Measurements from ENCODE around the gene CCDC63. TPM values are rescaled to one million over a fixed set of nuclear protein-coding genes. Genes with fewer than 3 reads are reported as not detected.

Gene CCDC63
- total RNA-seq, 1 donor: not detected

GRCh38 chr12:110822821-110823415 is 23.9 kb upstream of the CCDC63 start:
- Histone ChIP-seq H3K27me3 (ENCODE audit: insufficient read depth, low read length) (no peaks in the 10 kb centered on the region), H3K4me3 (ENCODE audit: low read length) (no peak overlapping the region), H3K9me3 (ENCODE audit: low read depth, low read length) (no peaks in the 10 kb centered on the region), H3K4me1 (ENCODE audit: insufficient read depth, low read length) (peaks cover 5% of the 10 kb centered on the region)

GRCh38 chr12:110824342-110824741 is 22.4 kb upstream of the CCDC63 start:
- no peaks in the 10 kb centered on the region for H3K27me3 ChIP-seq (ENCODE audit: insufficient read depth, low read length)
- H3K9me3 ChIP-seq (ENCODE audit: low read depth, low read length): no peaks in the 10 kb centered on the region

GRCh38 chr12:110825530-110825929 is 21.3 kb upstream of the CCDC63 start:
- Histone ChIP-seq H3K4me1 (ENCODE audit: insufficient read depth, low read length) (peaks cover 5% of the 10 kb centered on the region), H3K9me3 (ENCODE audit: low read depth, low read length) (no peaks in the 10 kb centered on the region), H3K4me3 (ENCODE audit: low read length) (no peak overlapping the region), H3K27me3 (ENCODE audit: insufficient read depth, low read length) (no peaks in the 10 kb centered on the region)

More at GRCh38 chr12:110824342-110824741, 22.4 kb upstream of the CCDC63 start:
- no peak overlapping the region for H3K4me3 ChIP-seq (ENCODE audit: low read length)
- H3K4me1 ChIP-seq (ENCODE audit: insufficient read depth, low read length): peaks cover 5% of the 10 kb centered on the region

- H3K9me3 ChIP-seq (ENCODE audit: low read depth, low read length): no peaks in the 10 kb centered on the region
- H3K4me3 ChIP-seq (ENCODE audit: low read length): no peak overlapping the region
- peaks cover 5% of the 10 kb centered on the region for H3K4me1 ChIP-seq (ENCODE audit: insufficient read depth, low read length)
- no peaks in the 10 kb centered on the region for H3K27me3 ChIP-seq (ENCODE audit: insufficient read depth, low read length)
These were observed 20.1 kb upstream of the CCDC63 start for GRCh38 chr12:110826592-110827200.

- Histone ChIP-seq H3K4me1 (ENCODE audit: insufficient read depth, low read length) (peaks cover 5% of the 10 kb centered on the region), H3K4me3 (ENCODE audit: low read length) (no peak overlapping the region), H3K9me3 (ENCODE audit: low read depth, low read length) (no peaks in the 10 kb centered on the region), H3K27me3 (ENCODE audit: insufficient read depth, low read length) (no peaks in the 10 kb centered on the region)
These were observed 17.5 kb upstream of the CCDC63 start for GRCh38 chr12:110829308-110829707.

- H3K4me3 ChIP-seq (ENCODE audit: low read length): no peak overlapping the region
- no peaks in the 10 kb centered on the region for H3K4me1 ChIP-seq (ENCODE audit: insufficient read depth, low read length)
- no peaks in the 10 kb centered on the region for H3K9me3 ChIP-seq (ENCODE audit: low read depth, low read length)
- H3K27me3 ChIP-seq (ENCODE audit: insufficient read depth, low read length): no peaks in the 10 kb centered on the region
These were observed 10.5 kb upstream of the CCDC63 start for GRCh38 chr12:110836291-110836690.

- peaks cover 3% of the 10 kb centered on the region for H3K4me1 ChIP-seq (ENCODE audit: insufficient read depth, low read length)
- no peak overlapping the region for H3K4me3 ChIP-seq (ENCODE audit: low read length)
- H3K27me3 ChIP-seq (ENCODE audit: insufficient read depth, low read length): peaks cover 3% of the 10 kb centered on the region
- no peaks in the 10 kb centered on the region for H3K9me3 ChIP-seq (ENCODE audit: low read depth, low read length)
These were observed 5.8 kb upstream of the CCDC63 start for GRCh38 chr12:110841007-110841406.

- Histone ChIP-seq H3K9me3 (ENCODE audit: low read depth, low read length) (no peaks in the 10 kb centered on the region), H3K4me1 (ENCODE audit: insufficient read depth, low read length) (peaks cover 16% of the 10 kb centered on the region), H3K4me3 (ENCODE audit: low read length) (no peak overlapping the region), H3K27me3 (ENCODE audit: insufficient read depth, low read length) (peaks cover 19% of the 10 kb centered on the region)
These were observed 2.7 kb upstream of the CCDC63 start for GRCh38 chr12:110844131-110844530.

GRCh38 chr12:110844551-110845338 is 2.0 kb upstream of the CCDC63 start:
- H3K27me3 ChIP-seq (ENCODE audit: insufficient read depth, low read length): peaks cover 19% of the 10 kb centered on the region
- H3K4me1 ChIP-seq (ENCODE audit: insufficient read depth, low read length): peaks cover 17% of the 10 kb centered on the region
- no peak overlapping the region for H3K4me3 ChIP-seq (ENCODE audit: low read length)
- H3K9me3 ChIP-seq (ENCODE audit: low read depth, low read length): no peaks in the 10 kb centered on the region

- Histone ChIP-seq H3K27me3 (ENCODE audit: insufficient read depth, low read length) (peaks cover 19% of the 10 kb centered on the region), H3K9me3 (ENCODE audit: low read depth, low read length) (no peaks in the 10 kb centered on the region), H3K4me3 (ENCODE audit: low read length) (no peak overlapping the region), H3K4me1 (ENCODE audit: insufficient read depth, low read length) (peaks cover 17% of the 10 kb centered on the region)
These were observed 1.5 kb upstream of the CCDC63 start for GRCh38 chr12:110845339-110845682.

- Histone ChIP-seq H3K27me3 (ENCODE audit: insufficient read depth, low read length) (peaks cover 19% of the 10 kb centered on the region), H3K4me3 (ENCODE audit: low read length) (no peak overlapping the region), H3K4me1 (ENCODE audit: insufficient read depth, low read length) (peaks cover 17% of the 10 kb centered on the region), H3K9me3 (ENCODE audit: low read depth, low read length) (no peaks in the 10 kb centered on the region)
These were observed 1.6 kb downstream of the CCDC63 start for GRCh38 chr12:110848314-110848923.

- H3K9me3 ChIP-seq (ENCODE audit: low read depth, low read length): no peaks in the 10 kb centered on the region
- H3K4me1 ChIP-seq (ENCODE audit: insufficient read depth, low read length): peaks cover 14% of the 10 kb centered on the region
- H3K4me3 ChIP-seq (ENCODE audit: low read length): no peak overlapping the region
- peaks cover 19% of the 10 kb centered on the region for H3K27me3 ChIP-seq (ENCODE audit: insufficient read depth, low read length)
These were observed 2.4 kb downstream of the CCDC63 start for GRCh38 chr12:110849221-110849620.

GRCh38 chr12:110849748-110850403 is 3.1 kb downstream of the CCDC63 start:
- Histone ChIP-seq H3K27me3 (ENCODE audit: insufficient read depth, low read length) (peaks cover 19% of the 10 kb centered on the region), H3K4me1 (ENCODE audit: insufficient read depth, low read length) (peaks cover 14% of the 10 kb centered on the region), H3K9me3 (ENCODE audit: low read depth, low read length) (no peaks in the 10 kb centered on the region), H3K4me3 (ENCODE audit: low read length) (no peak overlapping the region)

- Histone ChIP-seq H3K4me1 (ENCODE audit: insufficient read depth, low read length) (peaks cover 14% of the 10 kb centered on the region), H3K9me3 (ENCODE audit: low read depth, low read length) (no peaks in the 10 kb centered on the region), H3K4me3 (ENCODE audit: low read length) (no peak overlapping the region), H3K27me3 (ENCODE audit: insufficient read depth, low read length) (peaks cover 17% of the 10 kb centered on the region)
These were observed 4.0 kb downstream of the CCDC63 start for GRCh38 chr12:110850762-110851161.

GRCh38 chr12:110853836-110854235 is 7.0 kb downstream of the CCDC63 start:
- no peaks in the 10 kb centered on the region for H3K9me3 ChIP-seq (ENCODE audit: low read depth, low read length)
- H3K4me3 ChIP-seq (ENCODE audit: low read length): no peak overlapping the region
- H3K4me1 ChIP-seq (ENCODE audit: insufficient read depth, low read length): peaks cover 4% of the 10 kb centered on the region
- H3K27me3 ChIP-seq (ENCODE audit: insufficient read depth, low read length): no peaks in the 10 kb centered on the region
